Spleen (tissue), 7 donors: ENCODE results near the gene ADAM23.

Experiments used
- POLR2AphosphoS5 ChIP-seq, 3 donors: sonication (generic); formaldehyde crosslinking; IDR thresholded peaks; one replicate each; pipeline ENCODE4 v1.5.1; 2017; ENCODE audit warnings: antibody characterized with exemption in 3 of 3
- TF ChIP-seq, protein P1 (sequence below), 11 experiments: fragments of 200-600 bp in 7 of 11; fragments of 450-650 bp in 4 of 11; sonication (generic) in 4 of 11; IDR thresholded peaks in 8 of 11; conservative IDR thresholded peaks in 3 of 11; 1 replicate in 7 of 11; 2 replicates in 4 of 11; pipeline versions ENCODE4 v1.4.0 to v1.8.0; 2016 to 2021; ENCODE audit warnings: antibody characterized with exemption in 11 of 11, inconsistent platforms in 4 of 11, mild to moderate bottlenecking in 1 of 11
- donor health status: DM: no; HTN: no; CAD: no; lungs with moderate emphysema.
- donor health status: DM: no; HTN: no; CAD: no.
- donor health status: DM: no; HTN: no; CAD: no.

DNA sequence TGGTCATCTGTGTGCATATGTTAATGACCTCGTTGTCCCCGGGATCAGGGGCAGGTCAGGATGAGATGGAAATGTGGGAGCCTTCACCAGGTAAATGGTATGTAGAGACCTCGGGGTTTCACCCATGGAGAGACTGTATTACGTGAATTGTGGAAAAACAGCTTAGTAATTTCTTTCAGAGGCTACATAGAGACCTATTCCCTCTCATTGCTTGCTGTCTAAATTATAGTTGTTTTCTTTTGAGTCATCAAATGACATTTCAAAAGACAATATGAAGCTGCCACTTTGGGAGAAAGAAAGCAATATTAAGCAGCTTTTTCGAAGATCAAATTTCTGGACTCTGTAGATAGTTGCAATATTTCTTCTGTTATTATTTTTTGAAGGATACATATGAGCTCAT lies 20.4 kb downstream of the ADAM23 start:
- TF ChIP-seq, protein P1, sequence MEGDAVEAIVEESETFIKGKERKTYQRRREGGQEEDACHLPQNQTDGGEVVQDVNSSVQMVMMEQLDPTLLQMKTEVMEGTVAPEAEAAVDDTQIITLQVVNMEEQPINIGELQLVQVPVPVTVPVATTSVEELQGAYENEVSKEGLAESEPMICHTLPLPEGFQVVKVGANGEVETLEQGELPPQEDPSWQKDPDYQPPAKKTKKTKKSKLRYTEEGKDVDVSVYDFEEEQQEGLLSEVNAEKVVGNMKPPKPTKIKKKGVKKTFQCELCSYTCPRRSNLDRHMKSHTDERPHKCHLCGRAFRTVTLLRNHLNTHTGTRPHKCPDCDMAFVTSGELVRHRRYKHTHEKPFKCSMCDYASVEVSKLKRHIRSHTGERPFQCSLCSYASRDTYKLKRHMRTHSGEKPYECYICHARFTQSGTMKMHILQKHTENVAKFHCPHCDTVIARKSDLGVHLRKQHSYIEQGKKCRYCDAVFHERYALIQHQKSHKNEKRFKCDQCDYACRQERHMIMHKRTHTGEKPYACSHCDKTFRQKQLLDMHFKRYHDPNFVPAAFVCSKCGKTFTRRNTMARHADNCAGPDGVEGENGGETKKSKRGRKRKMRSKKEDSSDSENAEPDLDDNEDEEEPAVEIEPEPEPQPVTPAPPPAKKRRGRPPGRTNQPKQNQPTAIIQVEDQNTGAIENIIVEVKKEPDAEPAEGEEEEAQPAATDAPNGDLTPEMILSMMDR (IDR thresholded peaks at IDR 0.05 in 8 of 11, conservative IDR thresholded peaks at IDR 0.05 in 3 of 11) = no peak
- TF ChIP-seq POLR2AphosphoS5 (IDR thresholded peaks at IDR 0.05) = no peak
